Upper lobe of right lung (tissue), 1 donor: ENCODE measurements around the gene PER2. TPM values are rescaled to one million over a fixed set of nuclear protein-coding genes. Genes with fewer than 3 reads are reported as not detected.
"Not testable (repeated sequence)": the region's sequence is repeated elsewhere in the genome, so short reads cannot be mapped to it uniquely, and the experiment has no call there.

Experiments used
- ATAC-seq: fragments of 200-7000 bp; cut with Tn5 transposase; one replicate; pipeline ENCODE4 v1.9.1; 2020; ENCODE audit warnings: mild to moderate bottlenecking, moderate library complexity
- DNase-seq: peaks from one replicate; pipeline ENCODE4 v3.0.0-alpha.2; 2020
- H3K27ac ChIP-seq: fragments of 200-600 bp; one replicate; pipeline ENCODE4 v1.8.0; 2022
- H3K27me3 ChIP-seq: fragments of 200-600 bp; one replicate; pipeline ENCODE4 v1.8.0; 2022; ENCODE audit warnings: mild to moderate bottlenecking
- H3K36me3 ChIP-seq: fragments of 200-600 bp; one replicate; pipeline ENCODE4 v1.8.0; 2022
- H3K4me1 ChIP-seq: fragments of 200-600 bp; one replicate; pipeline ENCODE4 v1.8.0; 2022
- H3K4me3 ChIP-seq: fragments of 200-600 bp; one replicate; pipeline ENCODE4 v1.8.0; 2022; ENCODE audit warnings: mild to moderate bottlenecking
- H3K9me3 ChIP-seq: fragments of 200-600 bp; one replicate; pipeline ENCODE4 v1.8.0; 2022
- intact Hi-C: fragments of 100-400 bp; cut with DNase I; formaldehyde crosslinking; loops from one replicate; pipeline ENCODE4 v1.11.0; 2022
- total RNA-seq: library from RNA; stranded (reverse); fragmentation: NEBNext Ultra II Directional; extraction: Animal tissue kit (Norgen Biotek cat#: 25700); gene quantifications from one replicate; pipeline ENCODE4 v1.2.1, GENCODE V29; 2021
- TF ChIP-seq, protein P1 (sequence below): fragments of 200-600 bp; IDR thresholded peaks from one replicate; pipeline ENCODE4 v1.8.0; 2022; ENCODE audit warnings: antibody characterized with exemption
- donor health status: DM: no; HTN: yes; CAD: no; lungs with severe emphysema.

PER2 gene
- total RNA-seq, 1 donor from 2014 or later, result 22.7 TPM

DNA sequence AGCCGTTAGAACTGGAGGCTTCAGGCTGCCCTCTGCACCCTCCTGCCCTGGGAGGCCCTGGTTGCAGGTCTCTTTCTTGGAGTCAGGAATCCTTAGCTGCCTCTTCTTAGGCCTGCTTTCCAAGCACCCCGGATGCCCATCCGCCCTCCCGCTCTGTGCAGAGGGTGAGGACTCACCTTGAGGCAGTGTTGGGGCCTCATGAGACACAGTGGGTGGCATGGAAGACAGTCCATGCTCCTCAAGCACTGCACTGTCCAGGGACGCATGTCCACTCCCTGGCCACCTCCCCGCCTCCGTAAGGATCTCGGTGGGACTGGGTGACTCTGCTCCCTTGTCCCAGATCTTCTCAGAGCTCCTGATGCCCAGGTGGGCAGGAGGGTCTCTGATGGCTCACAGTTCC lies 26.2 kb upstream of the PER2 start:
- intact Hi-C loops, result no loop called here
- no peaks in the 10 kb centered on the region for H3K9me3 ChIP-seq
- TF ChIP-seq, protein P1, sequence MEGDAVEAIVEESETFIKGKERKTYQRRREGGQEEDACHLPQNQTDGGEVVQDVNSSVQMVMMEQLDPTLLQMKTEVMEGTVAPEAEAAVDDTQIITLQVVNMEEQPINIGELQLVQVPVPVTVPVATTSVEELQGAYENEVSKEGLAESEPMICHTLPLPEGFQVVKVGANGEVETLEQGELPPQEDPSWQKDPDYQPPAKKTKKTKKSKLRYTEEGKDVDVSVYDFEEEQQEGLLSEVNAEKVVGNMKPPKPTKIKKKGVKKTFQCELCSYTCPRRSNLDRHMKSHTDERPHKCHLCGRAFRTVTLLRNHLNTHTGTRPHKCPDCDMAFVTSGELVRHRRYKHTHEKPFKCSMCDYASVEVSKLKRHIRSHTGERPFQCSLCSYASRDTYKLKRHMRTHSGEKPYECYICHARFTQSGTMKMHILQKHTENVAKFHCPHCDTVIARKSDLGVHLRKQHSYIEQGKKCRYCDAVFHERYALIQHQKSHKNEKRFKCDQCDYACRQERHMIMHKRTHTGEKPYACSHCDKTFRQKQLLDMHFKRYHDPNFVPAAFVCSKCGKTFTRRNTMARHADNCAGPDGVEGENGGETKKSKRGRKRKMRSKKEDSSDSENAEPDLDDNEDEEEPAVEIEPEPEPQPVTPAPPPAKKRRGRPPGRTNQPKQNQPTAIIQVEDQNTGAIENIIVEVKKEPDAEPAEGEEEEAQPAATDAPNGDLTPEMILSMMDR, result no peak
- no peaks in the 10 kb centered on the region for H3K27me3 ChIP-seq
- peak; percentile 31 for ATAC-seq
- H3K27ac ChIP-seq, result no peak overlapping the region
- H3K36me3 ChIP-seq, result no peaks in the 10 kb centered on the region
- no peak overlapping the region for H3K4me3 ChIP-seq
- H3K4me1 ChIP-seq, result peaks cover 3% of the 10 kb centered on the region
- DNase-seq, result no peak

DNA sequence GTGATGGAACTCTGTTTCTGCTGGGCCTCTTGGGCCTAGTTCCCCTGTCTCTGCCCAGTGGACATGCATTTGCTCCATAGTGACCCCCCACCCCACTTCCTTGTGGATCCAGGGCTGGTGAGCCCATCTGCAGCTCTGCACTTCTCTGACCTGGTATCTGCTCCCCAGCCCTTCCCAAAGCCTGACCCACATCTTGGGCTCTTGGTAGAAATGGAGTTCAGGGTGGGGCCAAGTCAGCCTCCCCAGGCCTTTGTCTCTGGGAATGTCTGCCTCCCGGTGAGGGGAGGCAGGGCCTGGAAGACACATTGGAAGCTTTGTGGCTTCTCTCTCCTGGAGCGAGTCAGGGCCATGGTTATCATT lies 25.6 kb upstream of the PER2 start:
- intact Hi-C loops, result no loop called here
- no peak overlapping the region for H3K4me3 ChIP-seq
- TF ChIP-seq, protein P1, result no peak
- H3K27ac ChIP-seq, result no peak overlapping the region
- no peaks in the 10 kb centered on the region for H3K36me3 ChIP-seq
- ATAC-seq (no peak), DNase-seq (no peak)
- no peaks in the 10 kb centered on the region for H3K27me3 ChIP-seq
- no peaks in the 10 kb centered on the region for H3K4me1 ChIP-seq
- H3K9me3 ChIP-seq, result no peaks in the 10 kb centered on the region

DNA sequence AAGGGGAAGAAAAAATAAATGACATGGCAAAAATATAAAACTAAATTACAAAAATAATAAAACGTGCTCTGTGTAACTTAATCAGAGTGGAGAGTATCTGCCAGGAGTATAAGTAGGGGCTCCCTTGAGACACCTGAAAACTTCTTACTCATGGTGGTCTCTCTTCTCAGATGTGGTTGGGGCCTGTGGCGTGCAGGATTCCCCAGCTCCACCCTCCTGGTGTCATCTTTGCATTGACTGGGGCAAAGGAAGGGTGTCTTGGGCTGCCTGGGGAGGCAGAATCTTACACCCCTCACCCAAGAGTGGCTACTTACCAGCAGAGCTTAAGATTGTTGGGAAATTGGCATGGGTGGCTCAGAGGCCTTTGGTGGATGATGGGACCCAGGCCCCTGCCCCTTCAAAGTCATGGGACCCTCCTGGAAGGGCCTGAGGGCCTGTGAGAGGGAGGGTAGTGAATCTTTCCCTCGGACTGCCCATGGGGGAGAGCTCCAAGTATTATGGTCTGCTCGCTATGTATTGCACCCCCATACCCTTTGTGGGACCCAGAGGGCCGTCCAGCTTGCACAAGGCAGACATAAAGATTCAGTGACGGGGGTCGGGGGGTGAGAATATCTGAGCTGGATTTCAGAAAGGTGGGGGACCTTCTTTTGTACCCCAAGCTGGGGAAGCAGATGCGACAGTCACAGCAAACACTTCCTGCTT lies 25.0 kb upstream of the PER2 start:
- no peaks in the 10 kb centered on the region for H3K36me3 ChIP-seq
- H3K27me3 ChIP-seq, result no peaks in the 10 kb centered on the region
- DNase-seq (no peak), ATAC-seq (no peak)
- intact Hi-C loops, result no loop called here
- no peaks in the 10 kb centered on the region for H3K4me1 ChIP-seq
- TF ChIP-seq, protein P1, result no peak
- no peak overlapping the region for H3K27ac ChIP-seq
- H3K4me3 ChIP-seq, result no peak overlapping the region
- H3K9me3 ChIP-seq, result no peaks in the 10 kb centered on the region

DNA sequence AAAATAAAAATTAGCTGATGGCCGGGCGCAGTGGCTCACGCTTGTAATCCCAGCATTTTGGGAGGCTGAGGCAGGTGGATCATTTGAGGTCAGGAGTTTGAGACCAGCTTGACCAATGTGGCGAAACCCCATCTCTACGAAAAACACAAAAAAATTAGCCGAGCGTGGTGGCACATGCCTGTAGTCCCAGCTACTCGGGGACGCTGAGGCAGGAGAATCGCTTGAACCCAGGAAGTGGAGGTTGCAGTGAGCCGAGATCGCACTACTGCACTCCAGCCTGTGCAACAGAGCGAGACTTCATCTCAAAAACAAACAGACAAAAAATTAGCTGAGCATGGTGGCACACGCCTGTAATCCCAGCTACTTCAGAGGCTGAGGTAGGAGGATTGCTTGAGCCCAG lies 22.3 kb upstream of the PER2 start:
- intact Hi-C loops, H3K36me3 ChIP-seq: not testable (repeated sequence)

DNA sequence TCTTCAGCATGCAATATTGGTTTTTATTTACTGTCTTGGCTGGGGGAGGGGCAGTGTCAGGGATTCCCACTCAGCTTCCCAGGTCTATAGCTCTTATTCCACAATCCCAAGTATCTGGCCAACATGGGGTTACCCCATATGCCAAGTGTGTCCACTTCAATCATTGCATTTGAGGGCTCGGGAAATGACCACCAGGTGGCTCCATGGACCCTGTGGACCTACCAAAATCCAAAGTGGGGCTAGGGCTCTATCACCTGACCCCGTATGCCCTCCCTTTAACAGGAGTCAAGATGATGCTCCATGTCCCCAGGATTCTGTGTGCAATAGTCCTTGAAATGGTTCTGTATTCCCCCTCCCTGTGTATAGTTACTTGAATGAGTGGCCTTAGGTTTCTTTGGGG lies 19.8 kb upstream of the PER2 start:
- intact Hi-C loops, result no loop called here
- Histone ChIP-seq H3K27me3 (no peaks in the 10 kb centered on the region), H3K36me3 (no peaks in the 10 kb centered on the region), H3K27ac (no peak overlapping the region), H3K4me3 (no peak overlapping the region), H3K9me3 (no peaks in the 10 kb centered on the region), H3K4me1 (no peaks in the 10 kb centered on the region)
- TF ChIP-seq, protein P1, result no peak
- no peak for ATAC-seq
- DNase-seq, result peak; percentile 17

More for the DNA sequence above, 22.3 kb upstream of the PER2 start:
- DNase-seq, H3K4me3 ChIP-seq, H3K27ac ChIP-seq, H3K9me3 ChIP-seq, H3K27me3 ChIP-seq, H3K4me1 ChIP-seq, ATAC-seq: not testable (repeated sequence)

- no peaks in the 10 kb centered on the region for H3K9me3 ChIP-seq
- TF ChIP-seq, protein P1, result no peak
- no peak overlapping the region for H3K27ac ChIP-seq
- H3K4me3 ChIP-seq, result no peak overlapping the region
- DNase-seq (peak; percentile 25), ATAC-seq (no peak)
- intact Hi-C loops, result no loop called here
- H3K27me3 ChIP-seq, result no peaks in the 10 kb centered on the region
- H3K36me3 ChIP-seq, result no peaks in the 10 kb centered on the region
- no peaks in the 10 kb centered on the region for H3K4me1 ChIP-seq
Measured at GRCh38 chr2:238306672-238306998, 18.2 kb upstream of the PER2 start.
